A549 (cell line): ENCODE data around the gene FAF1. TPM values are rescaled to one million over a fixed set of nuclear protein-coding genes. Genes with fewer than 3 reads are reported as not detected.

Experiments used
- ATAC-seq, 2 experiments: fragments of 200-7000 bp in 1 of 2; fragments of >200 bp in 1 of 2; cut with Nextera tagmentation in 1 of 2; cut with Tn5 transposase in 1 of 2; 3 replicates each; pipeline versions ENCODE4 v1.8.0 to v1.9.1; 2018 to 2020; ENCODE audit warnings: mild to moderate bottlenecking in 1 of 2, moderate library complexity in 1 of 2
- CTCF ChIA-PET: fragments of 300-600 bp; sonication (Branson Sonifier 250); formaldehyde crosslinking; extraction: SDS; loops from one replicate; lab custom pipeline; 2021; ENCODE audit warnings: antibody characterized with exemption, inconsistent platforms; lab: Yijun Ruan, JAX
- POLR2A ChIA-PET: fragments of 350-600 bp; formaldehyde crosslinking; extraction: SDS; loops from one replicate; lab custom pipeline; 2021; ENCODE audit warnings: antibody characterized with exemption, inconsistent platforms; lab: Yijun Ruan, JAX
- DNase-seq, 2 experiments: peaks; one replicate each; pipeline versions ENCODE4 v3.0.0 to v3.0.0-alpha.2; 2011 to 2016; ENCODE audit warnings: low read depth in 1 of 2, low spot score in 1 of 2
- FAIRE-seq: peaks from 2 replicates; lab custom pipeline; 2011; peaks lifted over from hg19 to GRCh38; lab: Jason Lieb, UNC
- H3K27ac ChIP-seq, 2 experiments: fragments of >200 bp; sonication (Bioruptor Twin); formaldehyde crosslinking; 3 replicates each; pipeline ENCODE4 v1.5.1; 2016 to 2017
- H3K4me1 ChIP-seq: fragments of >200 bp; sonication (Bioruptor Twin); formaldehyde crosslinking; 3 replicates; pipeline ENCODE4 v1.6.1; 2016
- H3K4me2 ChIP-seq: fragments of >200 bp; sonication (Bioruptor Twin); formaldehyde crosslinking; 3 replicates; pipeline ENCODE4 v1.6.1; 2016
- H3K4me3 ChIP-seq: fragments of >200 bp; sonication (Bioruptor Twin); formaldehyde crosslinking; 3 replicates; pipeline ENCODE4 v1.5.1; 2016
- H3K9me3 ChIP-seq: fragments of >200 bp; sonication (Bioruptor Twin); formaldehyde crosslinking; 3 replicates; pipeline ENCODE4 v1.6.1; 2016
- BCL3 ChIP-seq: fragments of >200 bp; sonication (Bioruptor Twin); formaldehyde crosslinking; IDR thresholded peaks from 3 replicates; pipeline ENCODE4 v1.6.1; 2016
- E2F6 ChIP-seq: IDR thresholded peaks from 2 replicates; pipeline ENCODE4 v1.6.1; 2012; ENCODE audit warnings: low read depth, borderline replicate concordance
- GATA3 ChIP-seq: IDR thresholded peaks from 2 replicates; pipeline ENCODE4 v1.6.1; 2012; ENCODE audit warnings: borderline replicate concordance
- HDAC2 ChIP-seq: fragments of 200-600 bp; sonication (generic); IDR thresholded peaks from 2 replicates; pipeline ENCODE4 v1.6.1; 2016
- HES2 ChIP-seq: fragments of >200 bp; sonication (Bioruptor Twin); formaldehyde crosslinking; IDR thresholded peaks from 2 replicates; pipeline ENCODE4 v1.6.1; 2016
- HMGXB4 ChIP-seq: fragments of 250-450 bp; sonication (Bioruptor Pico); IDR thresholded peaks from 2 replicates; pipeline ENCODE4 v1.5.0; 2021; ENCODE audit warnings: mild to moderate bottlenecking, moderate library complexity, borderline replicate concordance
- JUNB ChIP-seq: fragments of >200 bp; sonication (Bioruptor Twin); formaldehyde crosslinking; IDR thresholded peaks from 2 replicates; pipeline ENCODE4 v1.6.1; 2016
- KDM1A ChIP-seq: fragments of 200-600 bp; sonication (generic); IDR thresholded peaks from 2 replicates; pipeline ENCODE4 v1.6.1; 2016; ENCODE audit warnings: low read depth, mild to moderate bottlenecking
- KDM5A ChIP-seq: fragments of 200-600 bp; sonication (generic); IDR thresholded peaks from 2 replicates; pipeline ENCODE4 v1.6.1; 2016; ENCODE audit warnings: antibody characterized with exemption, mild to moderate bottlenecking
- NFE2L2 ChIP-seq: fragments of 150-350 bp; conservative IDR thresholded peaks from 2 replicates; pipeline ENCODE4 v1.6.1; 2014; ENCODE audit warnings: low read length
- PHF8 ChIP-seq: fragments of 200-600 bp; sonication (generic); IDR thresholded peaks from 2 replicates; pipeline ENCODE4 v1.6.1; 2016; ENCODE audit warnings: low read depth, mild to moderate bottlenecking, antibody characterized with exemption, moderate library complexity, borderline replicate concordance
- POLR2A ChIP-seq: IDR thresholded peaks from 2 replicates; pipeline ENCODE4 v1.6.1; 2012; ENCODE audit warnings: mild to moderate bottlenecking, low read length
- POLR2AphosphoS2 ChIP-seq: conservative IDR thresholded peaks from 2 replicates; pipeline ENCODE4 v1.6.1; 2012; ENCODE audit warnings: low read length, improper control_type of control experiment, inconsistent platforms
- RCOR1 ChIP-seq: fragments of 150-350 bp; IDR thresholded peaks from 2 replicates; pipeline ENCODE4 v1.6.1; 2014; ENCODE audit warnings: antibody characterized with exemption, low read length, low read depth
- REST ChIP-seq: fragments of 200-600 bp; sonication (generic); IDR thresholded peaks from 2 replicates; pipeline ENCODE4 v1.6.1; 2016; ENCODE audit warnings: antibody characterized with exemption, mild to moderate bottlenecking, moderate library complexity
- RFX5 ChIP-seq: fragments of 450-650 bp; IDR thresholded peaks from 2 replicates; pipeline ENCODE4 v1.7.1; 2014; ENCODE audit warnings: antibody characterized with exemption, mild to moderate bottlenecking, moderate library complexity
- SMC3 ChIP-seq: fragments of >200 bp; sonication (Bioruptor Twin); formaldehyde crosslinking; IDR thresholded peaks from 3 replicates; pipeline ENCODE4 v1.6.1; 2018; ENCODE audit warnings: inconsistent platforms
- TFCP2L1 ChIP-seq: fragments of 250-450 bp; sonication (Bioruptor Pico); IDR thresholded peaks from 2 replicates; pipeline ENCODE4 v1.5.0; 2021; ENCODE audit warnings: mild to moderate bottlenecking
- TP53 ChIP-seq: fragments of 250-450 bp; sonication (Bioruptor Pico); IDR thresholded peaks from 2 replicates; pipeline ENCODE4 v1.5.0; 2021; ENCODE audit warnings: mild to moderate bottlenecking, moderate library complexity
- WGBS: methylation state at CpG from one replicate; pipeline ENCODE4 v1.1.6; 2017; ENCODE audit errors: missing lambda C conversion rate; 5-methylcytosine and 5-hydroxymethylcytosine counted together
- polyA plus RNA-seq, 4 experiments: library from polyadenylated mRNA; depleted of rRNA in 3 of 4; stranded (reverse); fragments of >200 nt; fragmentation: RNase III in 1 of 4; extraction: RNeasy Plus Mini Kit Qiagen cat#74134 plus additional on column Dnase treatment in 1 of 4; gene quantifications; 2 replicates in 3 of 4; 3 replicates in 1 of 4; pipeline ENCODE4 v1.2.3, GENCODE V29; 2011 to 2017

FAF1 gene
- polyA plus RNA-seq, 2 of the 4 experiments (the other 2 are of a cell fraction), result 31.7 to 46.2 TPM

GRCh38 chr1:50880373-50880772 is 79.7 kb downstream of the FAF1 start:
- Histone ChIP-seq H3K4me3 (no peak overlapping the region), H3K4me2 (no peak overlapping the region), H3K9me3 (no peaks in the 10 kb centered on the region), H3K27ac (no peak overlapping the region), H3K4me1 (no peaks in the 10 kb centered on the region)
- ATAC-seq, result no peak
- no peak for FAIRE-seq
- DNase-seq, result no peak
- ChIA-PET POLR2A (no interaction called here), CTCF (no interaction called here)
- WGBS, result 89% methylated on average over 8 of the region's 8 CpGs
- no peak for TF ChIP-seq PHF8
- TF ChIP-seq TFCP2L1, result no peak
- TF ChIP-seq RFX5, result no peak
- TF ChIP-seq HES2, result no peak
- no peak for TF ChIP-seq REST
- TF ChIP-seq KDM1A, result no peak
- no peak for TF ChIP-seq E2F6
- no peak for TF ChIP-seq HMGXB4 (CRISPR knock-in tag)

- FAIRE-seq, result no peak
- ChIA-PET POLR2A (no interaction called here), CTCF (no interaction called here)
- Histone ChIP-seq H3K9me3 (no peaks in the 10 kb centered on the region), H3K4me1 (no peaks in the 10 kb centered on the region), H3K4me2 (no peak overlapping the region), H3K4me3 (no peak overlapping the region), H3K27ac (no peak overlapping the region)
- WGBS, result 97% methylated on average over 4 of the region's 4 CpGs
- ATAC-seq, result no peak
- DNase-seq, result no peak
- TF ChIP-seq PHF8 (no peak), KDM5A (no peak), TFCP2L1 (no peak), RCOR1 (no peak), BCL3 (no peak), REST (no peak), GATA3 (no peak), TP53 (no peak), NFE2L2 (no peak), JUNB (no peak), SMC3 (no peak), POLR2AphosphoS2 (no peak), HDAC2 (no peak), POLR2A (no peak)
Measured at GRCh38 chr1:50879137-50879536, 80.9 kb downstream of the FAF1 start.
